HepG2 (cell line): ENCODE results near the gene SPIRE1. TPM values are rescaled to one million over a fixed set of nuclear protein-coding genes. Genes with fewer than 3 reads are reported as not detected.

Experiments
- ATAC-seq: fragments of 200-7000 bp; cut with Tn5 transposase; 3 replicates; pipeline ENCODE4 v1.9.1; 2020; ENCODE audit warnings: mild to moderate bottlenecking, moderate library complexity
- BruUV-seq: library from RNA; stranded (reverse); fragments of 400-500 nt; replicated peaks from 2 replicates; lab custom pipeline; 2021; lab: Mats Ljungman, UMichigan
- CTCF ChIA-PET: fragments of 300-600 bp; formaldehyde crosslinking; extraction: SDS; loops from one replicate; lab custom pipeline; 2021; ENCODE audit warnings: low total read pairs, inconsistent platforms, low intra/inter-chr PET ratio; lab: Yijun Ruan, JAX
- POLR2A ChIA-PET: fragments of 350-600 bp; sonication (Branson Sonifier 250); formaldehyde crosslinking; loops from one replicate; lab custom pipeline; 2020; ENCODE audit warnings: antibody characterized with exemption, inconsistent platforms; lab: Yijun Ruan, JAX
- DNase-seq: peaks from one replicate; pipeline ENCODE4 v3.0.0-alpha.2; 2015; ENCODE audit warnings: low spot score
- FAIRE-seq: peaks from 3 replicates; lab custom pipeline; 2011; peaks lifted over from hg19 to GRCh38; lab: Jason Lieb, UNC
- H2AFZ ChIP-seq: one replicate; pipeline ENCODE4 v1.6.1; 2011; ENCODE audit warnings: low read length, inconsistent platforms
- H3K27ac ChIP-seq: fragments of 300-600 bp; 3 replicates; pipeline ENCODE4 v1.8.0; 2011; ENCODE audit warnings: mixed run types, mild to moderate bottlenecking, mixed read lengths, low read length, inconsistent platforms; ENCODE audit not compliant: insufficient read depth; ENCODE audit errors: extremely low read length
- H3K27me3 ChIP-seq, 2 experiments: fragments of 200-600 bp in 1 of 2; 2 replicates in 1 of 2; 3 replicates in 1 of 2; pipeline versions ENCODE4 v1.6.0 to v1.8.0; 2011; ENCODE audit warnings: low read length in 2 of 2, mild to moderate bottlenecking in 2 of 2, moderate library complexity in 2 of 2, inconsistent platforms in 1 of 2; ENCODE audit not compliant: insufficient read depth in 2 of 2, control insufficient read depth in 1 of 2
- H3K36me3 ChIP-seq, 2 experiments: fragments of 200-600 bp in 1 of 2; replicated peaks in 1 of 2; 2 replicates in 1 of 2; 3 replicates in 1 of 2; pipeline versions ENCODE4 v1.5.1 to v1.8.0; 2011; ENCODE audit warnings: low read length in 2 of 2, inconsistent platforms in 1 of 2; ENCODE audit not compliant: insufficient read depth in 2 of 2, control insufficient read depth in 1 of 2
- H3K4me1 ChIP-seq: 2 replicates; pipeline ENCODE4 v1.5.1; 2012; ENCODE audit warnings: low read length, inconsistent platforms; ENCODE audit not compliant: insufficient read depth
- H3K4me2 ChIP-seq: 2 replicates; pipeline ENCODE4 v1.6.0; 2011; ENCODE audit warnings: low read depth, low read length, inconsistent platforms
- H3K4me3 ChIP-seq, 3 experiments: fragments of 200-600 bp in 1 of 3; sonication (generic), shearing (Covaris generic) in 1 of 3; replicated peaks in 1 of 3; 2 replicates each; pipeline ENCODE4 v1.5.1; 2011 to 2016; ENCODE audit warnings: low read length in 3 of 3, inconsistent platforms in 2 of 3, low read depth in 2 of 3, mild to moderate bottlenecking in 2 of 3, control low read depth in 1 of 3, mixed read lengths in 1 of 3; ENCODE audit not compliant: insufficient read depth in 1 of 3
- H3K79me2 ChIP-seq: one replicate; pipeline ENCODE4 v1.6.1; 2011; ENCODE audit warnings: low read length, inconsistent platforms; ENCODE audit not compliant: insufficient read depth
- H3K9ac ChIP-seq: 2 replicates; pipeline ENCODE4 v1.6.0; 2011; ENCODE audit warnings: mild to moderate bottlenecking, low read depth, low read length, inconsistent platforms; ENCODE audit not compliant: insufficient read depth
- H3K9me3 ChIP-seq: 2 replicates; pipeline ENCODE4 v1.5.1; 2012; ENCODE audit warnings: mild to moderate bottlenecking, low read length
- H4K20me1 ChIP-seq: 2 replicates; pipeline ENCODE4 v1.6.0; 2011; ENCODE audit warnings: inconsistent platforms, mild to moderate bottlenecking, low read length, moderate library complexity; ENCODE audit not compliant: insufficient read depth
- DR1 ChIP-seq: sonication (generic); formaldehyde crosslinking; IDR thresholded peaks from 2 replicates; pipeline ENCODE4 v1.8.0; 2021; ENCODE audit warnings: mild to moderate bottlenecking, missing genetic modification reagents, inconsistent platforms
- HHEX ChIP-seq: IDR thresholded peaks from 2 replicates; pipeline ENCODE4 v1.6.1; 2016; ENCODE audit warnings: control low read depth
- ZC3H13 ChIP-seq: sonication (generic); formaldehyde crosslinking; IDR thresholded peaks from 2 replicates; pipeline ENCODE4 v1.8.1; 2023; ENCODE audit warnings: mild to moderate bottlenecking, missing genetic modification reagents, moderate library complexity
- ZMYM2 ChIP-seq: sonication (generic); formaldehyde crosslinking; IDR thresholded peaks from 2 replicates; pipeline ENCODE4 v1.8.0; 2022; ENCODE audit warnings: mild to moderate bottlenecking, missing genetic modification reagents
- ZNF232 ChIP-seq: sonication (generic); formaldehyde crosslinking; IDR thresholded peaks from 2 replicates; pipeline ENCODE4 v1.4.0; 2020; ENCODE audit warnings: missing genetic modification reagents, borderline replicate concordance
- ZNF724P ChIP-seq: sonication (generic); formaldehyde crosslinking; IDR thresholded peaks from 2 replicates; pipeline ENCODE4 v1.8.0; 2022; ENCODE audit warnings: missing genetic modification reagents, borderline replicate concordance
- ZSCAN12 ChIP-seq: sonication (generic); formaldehyde crosslinking; IDR thresholded peaks from 2 replicates; pipeline ENCODE4 v1.9.0; 2021; ENCODE audit warnings: mild to moderate bottlenecking, missing genetic modification reagents
- WGBS: methylation state at CpG from one replicate; pipeline ENCODE4 v1.1.6; 2017; ENCODE audit warnings: low lambda C conversion rate; 5-methylcytosine and 5-hydroxymethylcytosine counted together
- in situ Hi-C: cut with HindIII; loops from 2 replicates; pipeline ENCODE4 v1.10.0; 2017; ENCODE audit warnings: low pct_unique_long_range_greater_than_20kb; ENCODE audit not compliant: extremely low pct_ligation_motif_present
- intact Hi-C: fragments of 100-400 bp; cut with micrococcal nuclease; formaldehyde crosslinking; loops from one replicate; pipeline ENCODE4 v1.10.0; 2022; ENCODE audit not compliant: unreplicated experiment
- polyA plus RNA-seq, 8 experiments: library from polyadenylated mRNA; depleted of rRNA in 3 of 8; stranded (reverse) in 7 of 8; unstranded in 1 of 8; fragments of >200 nt; fragmentation: Illumina TruSeq in 4 of 8; extraction: Trizol in 4 of 8; gene quantifications; 2 replicates each; pipeline versions ENCODE4 v1.2.1 to v1.2.3, GENCODE V29; 2011 to 2016; ENCODE audit warnings: low read depth in 4 of 8, missing spikeins in 1 of 8, mixed read lengths in 1 of 8; ENCODE audit not compliant: insufficient read depth in 1 of 8
- total RNA-seq, 5 experiments: library from RNA; depleted of rRNA; stranded (reverse); fragments of >200 nt; fragmentation: Illumina TruSeq; extraction: Trizol; gene quantifications; 2 replicates each; pipeline ENCODE4 v1.2.3, GENCODE V29; 2016; ENCODE audit warnings: low read depth in 1 of 5
- TF ChIP-seq, protein P1 (sequence below): sonication (generic); formaldehyde crosslinking; IDR thresholded peaks from 2 replicates; pipeline ENCODE4 v1.4.0; 2020; ENCODE audit warnings: missing genetic modification reagents
- TF ChIP-seq, protein P2 (sequence below): sonication (generic); formaldehyde crosslinking; IDR thresholded peaks from 2 replicates; pipeline ENCODE4 v1.5.1; 2020; ENCODE audit warnings: mild to moderate bottlenecking, missing genetic modification reagents, borderline replicate concordance
- TF ChIP-seq, protein P3 (sequence below): sonication (generic); formaldehyde crosslinking; IDR thresholded peaks from 2 replicates; pipeline ENCODE4 v1.8.1; 2022; ENCODE audit warnings: low read depth, mild to moderate bottlenecking, missing genetic modification reagents

SPIRE1 gene
- total and polyA plus RNA-seq, 2 of the 13 experiments (the other 11 are each of a cell fraction or from before 2014, with no cell fraction given), result 9.9 to 21.3 TPM

DNA sequence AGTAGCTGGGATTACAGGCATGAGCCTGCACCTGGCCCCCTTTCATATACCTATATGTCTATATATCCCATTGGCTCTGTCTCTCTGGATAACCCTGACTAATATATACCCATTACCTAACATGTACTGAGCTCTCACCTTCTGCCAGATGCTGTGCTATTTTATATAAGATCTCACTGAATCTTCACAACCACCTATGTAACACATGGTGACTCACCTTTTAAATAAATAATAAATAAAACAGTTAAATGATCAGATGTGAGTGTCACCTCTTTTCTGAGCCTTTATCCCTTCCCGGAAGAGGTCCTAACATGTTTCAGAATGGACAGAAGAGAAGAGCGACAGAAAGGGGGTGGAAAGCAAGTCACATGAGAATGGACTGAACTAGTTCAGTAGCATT is 123.1 kb downstream of the SPIRE1 start (continued):
- TF ChIP-seq, protein P1, sequence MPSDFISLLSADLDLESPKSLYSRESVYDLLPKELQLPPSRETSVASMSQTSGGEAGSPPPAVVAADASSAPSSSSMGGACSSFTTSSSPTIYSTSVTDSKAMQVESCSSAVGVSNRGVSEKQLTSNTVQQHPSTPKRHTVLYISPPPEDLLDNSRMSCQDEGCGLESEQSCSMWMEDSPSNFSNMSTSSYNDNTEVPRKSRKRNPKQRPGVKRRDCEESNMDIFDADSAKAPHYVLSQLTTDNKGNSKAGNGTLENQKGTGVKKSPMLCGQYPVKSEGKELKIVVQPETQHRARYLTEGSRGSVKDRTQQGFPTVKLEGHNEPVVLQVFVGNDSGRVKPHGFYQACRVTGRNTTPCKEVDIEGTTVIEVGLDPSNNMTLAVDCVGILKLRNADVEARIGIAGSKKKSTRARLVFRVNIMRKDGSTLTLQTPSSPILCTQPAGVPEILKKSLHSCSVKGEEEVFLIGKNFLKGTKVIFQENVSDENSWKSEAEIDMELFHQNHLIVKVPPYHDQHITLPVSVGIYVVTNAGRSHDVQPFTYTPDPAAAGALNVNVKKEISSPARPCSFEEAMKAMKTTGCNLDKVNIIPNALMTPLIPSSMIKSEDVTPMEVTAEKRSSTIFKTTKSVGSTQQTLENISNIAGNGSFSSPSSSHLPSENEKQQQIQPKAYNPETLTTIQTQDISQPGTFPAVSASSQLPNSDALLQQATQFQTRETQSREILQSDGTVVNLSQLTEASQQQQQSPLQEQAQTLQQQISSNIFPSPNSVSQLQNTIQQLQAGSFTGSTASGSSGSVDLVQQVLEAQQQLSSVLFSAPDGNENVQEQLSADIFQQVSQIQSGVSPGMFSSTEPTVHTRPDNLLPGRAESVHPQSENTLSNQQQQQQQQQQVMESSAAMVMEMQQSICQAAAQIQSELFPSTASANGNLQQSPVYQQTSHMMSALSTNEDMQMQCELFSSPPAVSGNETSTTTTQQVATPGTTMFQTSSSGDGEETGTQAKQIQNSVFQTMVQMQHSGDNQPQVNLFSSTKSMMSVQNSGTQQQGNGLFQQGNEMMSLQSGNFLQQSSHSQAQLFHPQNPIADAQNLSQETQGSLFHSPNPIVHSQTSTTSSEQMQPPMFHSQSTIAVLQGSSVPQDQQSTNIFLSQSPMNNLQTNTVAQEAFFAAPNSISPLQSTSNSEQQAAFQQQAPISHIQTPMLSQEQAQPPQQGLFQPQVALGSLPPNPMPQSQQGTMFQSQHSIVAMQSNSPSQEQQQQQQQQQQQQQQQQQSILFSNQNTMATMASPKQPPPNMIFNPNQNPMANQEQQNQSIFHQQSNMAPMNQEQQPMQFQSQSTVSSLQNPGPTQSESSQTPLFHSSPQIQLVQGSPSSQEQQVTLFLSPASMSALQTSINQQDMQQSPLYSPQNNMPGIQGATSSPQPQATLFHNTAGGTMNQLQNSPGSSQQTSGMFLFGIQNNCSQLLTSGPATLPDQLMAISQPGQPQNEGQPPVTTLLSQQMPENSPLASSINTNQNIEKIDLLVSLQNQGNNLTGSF (CRISPR knock-in tag), result no peak
- TF ChIP-seq ZSCAN12 (CRISPR knock-in tag) (no peak), ZC3H13 (CRISPR knock-in tag) (no peak)

DNA sequence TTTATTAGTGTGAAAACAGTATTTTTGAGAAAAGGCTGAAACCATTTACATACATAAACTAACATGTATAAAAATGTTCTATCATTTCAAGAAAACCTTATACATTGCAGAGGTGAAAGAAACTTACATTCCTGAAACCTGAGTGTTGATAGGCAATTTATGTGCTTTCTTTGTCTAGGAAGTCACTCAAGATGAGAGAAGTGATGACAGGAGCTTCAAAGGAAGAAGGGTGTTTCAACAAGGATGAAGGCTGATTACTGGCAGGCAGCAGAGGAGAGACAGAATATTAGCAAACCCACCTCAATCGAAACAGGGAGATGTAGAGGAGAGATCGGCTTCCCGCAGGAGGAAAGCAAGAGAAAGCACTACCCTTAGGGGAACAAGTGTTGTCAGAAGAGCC is 125.2 kb downstream of the SPIRE1 start:
- ATAC-seq (no peak), DNase-seq (no peak), FAIRE-seq (no peak)
- Histone ChIP-seq H3K79me2 (no peaks in the 10 kb centered on the region), H3K36me3 (0 out of 5 replicates have a peak, but pooled peaks cover 0 to 3% of the 10 kb centered on the region in 2 experiments), H3K27ac (no peak overlapping the region), H3K9ac (no peak overlapping the region), H3K4me3 (no peak overlapping the region), H2AFZ (no peak overlapping the region), H3K27me3 (no peaks in the 10 kb centered on the region), H3K4me2 (no peak overlapping the region), H3K9me3 (no peaks in the 10 kb centered on the region), H4K20me1 (no peaks in the 10 kb centered on the region), H3K4me1 (peaks cover 11% of the 10 kb centered on the region)
- in situ Hi-C loops, result loop anchor here (10.0 kb wide), 1 partner anchor 138 kb away; no protein-coding TSS in a partner anchor
- 95% methylated on average over 3 of the region's 3 CpGs for WGBS
- CTCF ChIA-PET, result no interaction called here
- intact Hi-C loops, result loop anchor here (10.0 kb wide), 1 partner anchor 138 kb away; no protein-coding TSS in a partner anchor
- POLR2A ChIA-PET, result no interaction called here
- no TSS peak for BruUV-seq
- TF ChIP-seq DR1 (CRISPR knock-in tag), result no peak
- no peak for TF ChIP-seq ZNF724P
- no peak for TF ChIP-seq ZNF232
- TF ChIP-seq, protein P2, sequence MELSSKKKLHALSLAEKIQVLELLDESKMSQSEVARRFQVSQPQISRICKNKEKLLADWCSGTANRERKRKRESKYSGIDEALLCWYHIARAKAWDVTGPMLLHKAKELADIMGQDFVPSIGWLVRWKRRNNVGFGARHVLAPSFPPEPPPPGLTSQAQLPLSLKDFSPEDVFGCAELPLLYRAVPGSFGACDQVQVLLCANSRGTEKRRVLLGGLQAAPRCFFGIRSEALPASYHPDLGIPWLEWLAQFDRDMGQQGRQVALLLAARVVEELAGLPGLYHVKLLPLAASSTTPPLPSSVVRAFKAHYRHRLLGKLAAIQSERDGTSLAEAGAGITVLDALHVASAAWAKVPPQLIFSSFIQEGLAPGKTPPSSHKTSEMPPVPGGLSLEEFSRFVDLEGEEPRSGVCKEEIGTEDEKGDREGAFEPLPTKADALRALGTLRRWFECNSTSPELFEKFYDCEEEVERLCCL, result no peak
- no peak for TF ChIP-seq ZC3H13 (CRISPR knock-in tag)
- TF ChIP-seq, protein P3, sequence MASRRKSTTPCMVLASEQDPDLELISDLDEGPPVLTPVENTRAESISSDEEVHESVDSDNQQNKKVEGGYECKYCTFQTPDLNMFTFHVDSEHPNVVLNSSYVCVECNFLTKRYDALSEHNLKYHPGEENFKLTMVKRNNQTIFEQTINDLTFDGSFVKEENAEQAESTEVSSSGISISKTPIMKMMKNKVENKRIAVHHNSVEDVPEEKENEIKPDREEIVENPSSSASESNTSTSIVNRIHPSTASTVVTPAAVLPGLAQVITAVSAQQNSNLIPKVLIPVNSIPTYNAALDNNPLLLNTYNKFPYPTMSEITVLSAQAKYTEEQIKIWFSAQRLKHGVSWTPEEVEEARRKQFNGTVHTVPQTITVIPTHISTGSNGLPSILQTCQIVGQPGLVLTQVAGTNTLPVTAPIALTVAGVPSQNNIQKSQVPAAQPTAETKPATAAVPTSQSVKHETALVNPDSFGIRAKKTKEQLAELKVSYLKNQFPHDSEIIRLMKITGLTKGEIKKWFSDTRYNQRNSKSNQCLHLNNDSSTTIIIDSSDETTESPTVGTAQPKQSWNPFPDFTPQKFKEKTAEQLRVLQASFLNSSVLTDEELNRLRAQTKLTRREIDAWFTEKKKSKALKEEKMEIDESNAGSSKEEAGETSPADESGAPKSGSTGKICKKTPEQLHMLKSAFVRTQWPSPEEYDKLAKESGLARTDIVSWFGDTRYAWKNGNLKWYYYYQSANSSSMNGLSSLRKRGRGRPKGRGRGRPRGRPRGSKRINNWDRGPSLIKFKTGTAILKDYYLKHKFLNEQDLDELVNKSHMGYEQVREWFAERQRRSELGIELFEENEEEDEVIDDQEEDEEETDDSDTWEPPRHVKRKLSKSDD, result no peak
- no peak for TF ChIP-seq ZMYM2 (CRISPR knock-in tag)
- TF ChIP-seq HHEX, result no peak
